CD4-positive, alpha-beta T cell treated with Interleukin-15 for 1 hour (primary cell): ENCODE results near the gene CSMD2.
"Not testable (repeated sequence)": the region's sequence is repeated elsewhere in the genome, so short reads cannot be mapped to it uniquely, and the experiment has no call there.

Experiments used
- DNase-seq: peaks from one replicate; pipeline ENCODE4 v3.0.0-alpha.2; 2020

The CSMD2 gene

GRCh38 chr1:34164771-34165391 lies at the start of gene CSMD2:
TSS of gene CSMD2 (minus strand) at chr1:34165230. CDS start at chr1:34165097, 133 bp downstream.
- DNase-seq, result no peak

- no peak for DNase-seq
These were observed 48.9 kb upstream of the CSMD2 start for GRCh38 chr1:34213956-34214355.

- no peak for DNase-seq
These were observed 47.6 kb upstream of the CSMD2 start for GRCh38 chr1:34212673-34213072.

- DNase-seq, result no peak
These were observed 34.9 kb upstream of the CSMD2 start for GRCh38 chr1:34199927-34200326.

GRCh38 chr1:34192621-34193020 lies 27.6 kb upstream of the CSMD2 start:
- no peak for DNase-seq

GRCh38 chr1:34190692-34191091 lies 25.7 kb upstream of the CSMD2 start:
- DNase-seq, result no peak

- no peak for DNase-seq
These were observed 24.0 kb upstream of the CSMD2 start for GRCh38 chr1:34188985-34189384.

- DNase-seq, result no peak
These were observed 23.4 kb upstream of the CSMD2 start for GRCh38 chr1:34188418-34188817.

GRCh38 chr1:34186741-34187494 lies 21.9 kb upstream of the CSMD2 start:
- DNase-seq, result no peak

GRCh38 chr1:34183381-34183780 lies 18.4 kb upstream of the CSMD2 start:
- not testable (repeated sequence) for DNase-seq

- no peak for DNase-seq
These were observed 13.0 kb upstream of the CSMD2 start for GRCh38 chr1:34178072-34178471.

- DNase-seq, result no peak
These were observed 12.0 kb upstream of the CSMD2 start, which contains the start of gene C1orf94 for GRCh38 chr1:34176830-34177603. TSS of gene C1orf94 (plus strand) at chr1:34176907. CDS start at chr1:34177790, 883 bp downstream.

- DNase-seq, result no peak
These were observed 10.7 kb upstream of the CSMD2 start for GRCh38 chr1:34175744-34176143.

GRCh38 chr1:34167389-34167788 lies 2.4 kb upstream of the CSMD2 start:
- no peak for DNase-seq

GRCh38 chr1:34166625-34167361 lies 1.8 kb upstream of the CSMD2 start:
- no peak for DNase-seq

- DNase-seq, result no peak
These were observed 1.2 kb upstream of the CSMD2 start for GRCh38 chr1:34166191-34166624.

GRCh38 chr1:34165422-34165921 lies 442 bp upstream of the CSMD2 start:
- no peak for DNase-seq

- no peak for DNase-seq
These were observed 968 bp downstream of the CSMD2 start for GRCh38 chr1:34163792-34164731.

- DNase-seq, result peak; percentile 19
These were observed 1.9 kb downstream of the CSMD2 start for GRCh38 chr1:34162852-34163766.

GRCh38 chr1:34156739-34157138 lies 8.3 kb downstream of the CSMD2 start:
- DNase-seq, result no peak
